ENCODE results near the gene FOXO6.

FOXO6 gene

GRCh38 chr1:41319807-41320711 lies 41.2 kb upstream of the FOXO6 start:
- H3K27ac ChIP-seq (ENCODE audit: low read length) = peak overlapping the region; percentile 62
- no peaks in the 10 kb centered on the region for H3K9me3 ChIP-seq (ENCODE audit: control insufficient read depth in 2 of 2, low read length in 2 of 2)
- H3K4me1 ChIP-seq (ENCODE audit: control insufficient read depth, insufficient read depth, low read length) = peaks cover 33% of the 10 kb centered on the region
- H3K4me3 ChIP-seq (ENCODE audit: low read length in 2 of 2) = peak overlapping the region in 1 of 2 donors; percentile 15
- H3K9ac ChIP-seq (ENCODE audit: low read length in 2 of 2) = peak overlapping the region; percentile 3 to 55
- H3K36me3 ChIP-seq (ENCODE audit: control insufficient read depth in 2 of 2, insufficient read depth in 2 of 2, low read length in 2 of 2) = no peaks in the 10 kb centered on the region
- H3K27me3 ChIP-seq (ENCODE audit: control insufficient read depth in 1 of 2, insufficient read depth in 2 of 2, low read length in 2 of 2) = no peaks in the 10 kb centered on the region

- Histone ChIP-seq H3K4me3 (ENCODE audit: low read length in 2 of 2) (no peak overlapping the region), H3K36me3 (ENCODE audit: control insufficient read depth in 2 of 2, insufficient read depth in 2 of 2, low read length in 2 of 2) (no peaks in the 10 kb centered on the region), H3K9ac (ENCODE audit: low read length in 2 of 2) (no peak overlapping the region), H3K9me3 (ENCODE audit: control insufficient read depth in 2 of 2, low read length in 2 of 2) (no peaks in the 10 kb centered on the region), H3K27me3 (ENCODE audit: control insufficient read depth in 1 of 2, insufficient read depth in 2 of 2, low read length in 2 of 2) (no peaks in the 10 kb centered on the region), H3K4me1 (ENCODE audit: control insufficient read depth, insufficient read depth, low read length) (peaks cover 24% of the 10 kb centered on the region), H3K27ac (ENCODE audit: low read length) (no peak overlapping the region)
These were observed 40.1 kb upstream of the FOXO6 start for GRCh38 chr1:41320895-41321676.

- no peak overlapping the region for H3K9ac ChIP-seq (ENCODE audit: low read length in 2 of 2)
- no peak overlapping the region for H3K27ac ChIP-seq (ENCODE audit: low read length)
- H3K4me1 ChIP-seq (ENCODE audit: control insufficient read depth, insufficient read depth, low read length) = peaks cover 24% of the 10 kb centered on the region
- no peaks in the 10 kb centered on the region for H3K36me3 ChIP-seq (ENCODE audit: control insufficient read depth in 2 of 2, insufficient read depth in 2 of 2, low read length in 2 of 2)
- no peaks in the 10 kb centered on the region for H3K27me3 ChIP-seq (ENCODE audit: control insufficient read depth in 1 of 2, insufficient read depth in 2 of 2, low read length in 2 of 2)
- H3K4me3 ChIP-seq (ENCODE audit: low read length in 2 of 2) = no peak overlapping the region
- H3K9me3 ChIP-seq (ENCODE audit: control insufficient read depth in 2 of 2, low read length in 2 of 2) = no peaks in the 10 kb centered on the region
These were observed 39.1 kb upstream of the FOXO6 start for GRCh38 chr1:41322101-41322661.

GRCh38 chr1:41322835-41323234 lies 38.4 kb upstream of the FOXO6 start:
- Histone ChIP-seq H3K27me3 (ENCODE audit: control insufficient read depth in 1 of 2, insufficient read depth in 2 of 2, low read length in 2 of 2) (no peaks in the 10 kb centered on the region), H3K9ac (ENCODE audit: low read length in 2 of 2) (no peak overlapping the region), H3K27ac (ENCODE audit: low read length) (no peak overlapping the region), H3K36me3 (ENCODE audit: control insufficient read depth in 2 of 2, insufficient read depth in 2 of 2, low read length in 2 of 2) (no peaks in the 10 kb centered on the region), H3K9me3 (ENCODE audit: control insufficient read depth in 2 of 2, low read length in 2 of 2) (no peaks in the 10 kb centered on the region), H3K4me1 (ENCODE audit: control insufficient read depth, insufficient read depth, low read length) (peaks cover 24% of the 10 kb centered on the region), H3K4me3 (ENCODE audit: low read length in 2 of 2) (no peak overlapping the region)

- Histone ChIP-seq H3K4me1 (ENCODE audit: control insufficient read depth, insufficient read depth, low read length) (peaks cover 24% of the 10 kb centered on the region), H3K27ac (ENCODE audit: low read length) (no peak overlapping the region), H3K4me3 (ENCODE audit: low read length in 2 of 2) (no peak overlapping the region), H3K36me3 (ENCODE audit: control insufficient read depth in 2 of 2, insufficient read depth in 2 of 2, low read length in 2 of 2) (no peaks in the 10 kb centered on the region), H3K27me3 (ENCODE audit: control insufficient read depth in 1 of 2, insufficient read depth in 2 of 2, low read length in 2 of 2) (no peaks in the 10 kb centered on the region), H3K9ac (ENCODE audit: low read length in 2 of 2) (no peak overlapping the region), H3K9me3 (ENCODE audit: control insufficient read depth in 2 of 2, low read length in 2 of 2) (no peaks in the 10 kb centered on the region)
These were observed 38.0 kb upstream of the FOXO6 start for GRCh38 chr1:41323243-41323642.

- no peak overlapping the region for H3K27ac ChIP-seq (ENCODE audit: low read length)
- no peaks in the 10 kb centered on the region for H3K36me3 ChIP-seq (ENCODE audit: control insufficient read depth in 2 of 2, insufficient read depth in 2 of 2, low read length in 2 of 2)
- H3K4me1 ChIP-seq (ENCODE audit: control insufficient read depth, insufficient read depth, low read length) = peaks cover 2% of the 10 kb centered on the region
- no peak overlapping the region for H3K9ac ChIP-seq (ENCODE audit: low read length in 2 of 2)
- H3K9me3 ChIP-seq (ENCODE audit: control insufficient read depth in 2 of 2, low read length in 2 of 2) = no peaks in the 10 kb centered on the region
- no peak overlapping the region for H3K4me3 ChIP-seq (ENCODE audit: low read length in 2 of 2)
- H3K27me3 ChIP-seq (ENCODE audit: control insufficient read depth in 1 of 2, insufficient read depth in 2 of 2, low read length in 2 of 2) = no peaks in the 10 kb centered on the region
These were observed 35.4 kb upstream of the FOXO6 start for GRCh38 chr1:41325801-41326200.

- Histone ChIP-seq H3K27me3 (ENCODE audit: control insufficient read depth in 1 of 2, insufficient read depth in 2 of 2, low read length in 2 of 2) (no peaks in the 10 kb centered on the region), H3K9ac (ENCODE audit: low read length in 2 of 2) (no peak overlapping the region), H3K36me3 (ENCODE audit: control insufficient read depth in 2 of 2, insufficient read depth in 2 of 2, low read length in 2 of 2) (no peaks in the 10 kb centered on the region), H3K27ac (ENCODE audit: low read length) (no peak overlapping the region), H3K9me3 (ENCODE audit: control insufficient read depth in 2 of 2, low read length in 2 of 2) (no peaks in the 10 kb centered on the region), H3K4me3 (ENCODE audit: low read length in 2 of 2) (no peak overlapping the region), H3K4me1 (ENCODE audit: control insufficient read depth, insufficient read depth, low read length) (no peaks in the 10 kb centered on the region)
These were observed 33.7 kb upstream of the FOXO6 start for GRCh38 chr1:41327383-41327999.

- no peak overlapping the region for H3K4me3 ChIP-seq (ENCODE audit: low read length in 2 of 2)
- H3K4me1 ChIP-seq (ENCODE audit: control insufficient read depth, insufficient read depth, low read length) = no peaks in the 10 kb centered on the region
- H3K9me3 ChIP-seq (ENCODE audit: control insufficient read depth in 2 of 2, low read length in 2 of 2) = no peaks in the 10 kb centered on the region
- H3K9ac ChIP-seq (ENCODE audit: low read length in 2 of 2) = no peak overlapping the region
- H3K36me3 ChIP-seq (ENCODE audit: control insufficient read depth in 2 of 2, insufficient read depth in 2 of 2, low read length in 2 of 2) = no peaks in the 10 kb centered on the region
- H3K27ac ChIP-seq (ENCODE audit: low read length) = no peak overlapping the region
- no peaks in the 10 kb centered on the region for H3K27me3 ChIP-seq (ENCODE audit: control insufficient read depth in 1 of 2, insufficient read depth in 2 of 2, low read length in 2 of 2)
These were observed 33.1 kb upstream of the FOXO6 start for GRCh38 chr1:41328001-41328615.

- Histone ChIP-seq H3K27me3 (ENCODE audit: control insufficient read depth in 1 of 2, insufficient read depth in 2 of 2, low read length in 2 of 2) (no peaks in the 10 kb centered on the region), H3K27ac (ENCODE audit: low read length) (no peak overlapping the region), H3K36me3 (ENCODE audit: control insufficient read depth in 2 of 2, insufficient read depth in 2 of 2, low read length in 2 of 2) (no peaks in the 10 kb centered on the region), H3K4me3 (ENCODE audit: low read length in 2 of 2) (no peak overlapping the region), H3K9ac (ENCODE audit: low read length in 2 of 2) (no peak overlapping the region), H3K9me3 (ENCODE audit: control insufficient read depth in 2 of 2, low read length in 2 of 2) (no peaks in the 10 kb centered on the region), H3K4me1 (ENCODE audit: control insufficient read depth, insufficient read depth, low read length) (no peaks in the 10 kb centered on the region)
These were observed 32.2 kb upstream of the FOXO6 start for GRCh38 chr1:41328780-41329640.

All from stomach smooth muscle (tissue), 2 donors.